Panc1 (cell line): Measurements from ENCODE around the gene GUSB.

ENCODE experiments used
- CTCF ChIP-seq: fragments of 450-650 bp; IDR thresholded peaks from 2 replicates; pipeline ENCODE4 v1.5.1; 2017; ENCODE audit warnings: mild to moderate bottlenecking
- POLR2AphosphoS5 ChIP-seq: IDR thresholded peaks from 2 replicates; pipeline ENCODE4 v1.6.1; 2012; ENCODE audit warnings: mild to moderate bottlenecking, low read depth, low read length, moderate library complexity
- REST ChIP-seq, 2 experiments: IDR thresholded peaks; 2 replicates each; pipeline ENCODE4 v1.6.1; 2011 to 2012; ENCODE audit warnings: low read depth in 2 of 2, control low read depth in 1 of 2, low read length in 1 of 2, mild to moderate bottlenecking in 1 of 2, moderate library complexity in 1 of 2; ENCODE audit not compliant: insufficient read depth in 1 of 2
- SIN3A ChIP-seq: IDR thresholded peaks from 2 replicates; pipeline ENCODE4 v1.6.1; 2012; ENCODE audit warnings: low read depth, mild to moderate bottlenecking, low read length, moderate library complexity, borderline replicate concordance; ENCODE audit not compliant: insufficient read depth

GRCh38 chr7:65979583-65980477, 2.2 kb downstream of the GUSB start:
- TF ChIP-seq CTCF (no peak), SIN3A (no peak), REST (IDR thresholded peaks at IDR 0.05; ENCODE audit: insufficient read depth in 1 of 2, low read depth in 2 of 2, low read length in 1 of 2) (no peak), POLR2AphosphoS5 (no peak)
